ENCODE measurements around the gene PLXDC2. TPM values are rescaled to one million over a fixed set of nuclear protein-coding genes. Genes with fewer than 3 reads are reported as not detected.

Gene PLXDC2
- total RNA-seq, 1 experiment from 2014 or later, result 0.20 TPM

- no peak overlapping the region for H3K4me3 ChIP-seq (replicated peaks in 1 of 2; ENCODE audit: low read depth in 1 of 2, low read length in 2 of 2)
- intact Hi-C loops (cut with micrococcal nuclease), result no loop called here
- TF ChIP-seq CTCF (IDR thresholded peaks at IDR 0.05 in 2 of 3, conservative IDR thresholded peaks at IDR 0.05 in 1 of 3; ENCODE audit: borderline replicate concordance in 1 of 3, insufficient read depth in 1 of 3, low read depth in 2 of 3, low read length in 2 of 3), result no peak
- TF ChIP-seq SIN3A (IDR thresholded peaks at IDR 0.05; ENCODE audit: low read depth), result no peak
- no peak for TF ChIP-seq RAD21 (IDR thresholded peaks at IDR 0.05; ENCODE audit: low read depth)
- no peak for TF ChIP-seq POLR2AphosphoS5 (IDR thresholded peaks at IDR 0.05; ENCODE audit: low read depth, low read length)
- TF ChIP-seq EZH2phosphoT487 (IDR thresholded peaks at IDR 0.05; ENCODE audit: borderline replicate concordance), result no peak
- TF ChIP-seq JUND (IDR thresholded peaks at IDR 0.05), result no peak
- TF ChIP-seq REST (IDR thresholded peaks at IDR 0.05; ENCODE audit: low read depth), result no peak
- no peak for TF ChIP-seq ZNF274 (IDR thresholded peaks at IDR 0.05; ENCODE audit: low read depth, low read length)
- no peak for TF ChIP-seq ZBTB33 (IDR thresholded peaks at IDR 0.05; ENCODE audit: extremely low read depth, insufficient replicate concordance, low read length)
- DNase-seq (ENCODE audit: low read depth, low spot score) (no peak), ATAC-seq (no peak)
- POLR2A ChIA-PET, result no interaction called here
- no TSS peak for BruUV-seq (replicated peaks)
- no peak overlapping the region for H2AFZ ChIP-seq (ENCODE audit: low read depth, low read length, poor library complexity, severe bottlenecking)
- no peak overlapping the region for H3K4me2 ChIP-seq (ENCODE audit: low read length)
- no peak overlapping the region for H3K9ac ChIP-seq (ENCODE audit: low read length)
- peaks cover 7 to 8% of the 10 kb centered on the region in 2 experiments; a peak in 2 of 4 replicates for H3K9me3 ChIP-seq (ENCODE audit: control insufficient read depth in 1 of 2, insufficient read depth in 1 of 2, low read depth in 1 of 2, low read length in 2 of 2)
- H3K79me2 ChIP-seq (ENCODE audit: insufficient read depth, low read length), result no peaks in the 10 kb centered on the region
- no peaks in the 10 kb centered on the region for H3K36me3 ChIP-seq (ENCODE audit: control insufficient read depth in 1 of 2, insufficient read depth in 2 of 2, low read length in 2 of 2)
- H3K9me2 ChIP-seq (ENCODE audit: insufficient read depth), result no peaks in the 10 kb centered on the region
- H3K4me1 ChIP-seq (ENCODE audit: control insufficient read depth in 1 of 2, insufficient read depth in 2 of 2, low read length in 2 of 2), result no peaks in the 10 kb centered on the region
- no peak overlapping the region for H3K27ac ChIP-seq (ENCODE audit: low read depth, low read length)
- CTCF ChIA-PET, result no interaction called here
- no peaks in the 10 kb centered on the region for H4K20me1 ChIP-seq (ENCODE audit: insufficient read depth)
- RAD21 ChIA-PET (ENCODE audit: low non-redundant PET in 1 of 2, low total read pairs in 2 of 2, uncharacterized antibody in 2 of 2, unreplicated experiment in 2 of 2), result no interaction called here
- H3K27me3 ChIP-seq (ENCODE audit: insufficient read depth, low read length), result no peaks in the 10 kb centered on the region
These were observed 331.5 kb downstream of the PLXDC2 start for GRCh38 chr10:20147684-20148083.

Data from HCT116 (cell line).